Keratinocyte (primary cell): ENCODE measurements around the gene ANO2. TPM values are rescaled to one million over a fixed set of nuclear protein-coding genes. Genes with fewer than 3 reads are reported as not detected.

Experiments used
- DNase-seq: peaks from one replicate; pipeline ENCODE4 v3.0.0-alpha.2; 2011; ENCODE audit warnings: low read depth, missing footprints, low spot score
- FAIRE-seq: peaks from 2 replicates; lab custom pipeline; 2011; peaks lifted over from hg19 to GRCh38; lab: Jason Lieb, UNC
- H2AFZ ChIP-seq: 2 replicates; pipeline ENCODE4 v1.6.0; 2012; ENCODE audit warnings: low read length, control low read depth, inconsistent platforms; ENCODE audit not compliant: control insufficient read depth
- H3K27ac ChIP-seq: 2 replicates; pipeline ENCODE4 v1.5.1; 2011; ENCODE audit warnings: low read length; ENCODE audit not compliant: control insufficient read depth, insufficient read depth
- H3K27me3 ChIP-seq: 3 replicates; pipeline ENCODE4 v1.6.0; 2011; ENCODE audit warnings: low read length; ENCODE audit not compliant: control insufficient read depth, insufficient read depth; ENCODE audit errors: extremely low read depth
- H3K36me3 ChIP-seq, 2 experiments: 2 replicates in 1 of 2; 3 replicates in 1 of 2; pipeline ENCODE4 v1.5.1; 2011; ENCODE audit warnings: low read length in 2 of 2, mild to moderate bottlenecking in 1 of 2; ENCODE audit not compliant: control insufficient read depth in 2 of 2, insufficient read depth in 2 of 2; ENCODE audit errors: extremely low read depth in 1 of 2
- H3K4me1 ChIP-seq: 3 replicates; pipeline ENCODE4 v1.5.1; 2011; ENCODE audit warnings: low read length; ENCODE audit not compliant: control insufficient read depth, insufficient read depth; ENCODE audit errors: extremely low read depth
- H3K4me2 ChIP-seq: 3 replicates; pipeline ENCODE4 v1.6.0; 2011; ENCODE audit warnings: low read depth, low read length; ENCODE audit not compliant: control insufficient read depth, insufficient read depth; ENCODE audit errors: extremely low read depth
- H3K4me3 ChIP-seq, 3 experiments: fragments of 200-600 bp in 1 of 3; sonication (generic) in 1 of 3; 2 replicates in 2 of 3; 3 replicates in 1 of 3; pipeline ENCODE4 v1.5.1; 2011 to 2016; ENCODE audit warnings: low read length in 3 of 3, mild to moderate bottlenecking in 3 of 3, control low read depth in 2 of 3, inconsistent platforms in 1 of 3, low read depth in 1 of 3, mixed read lengths in 1 of 3, mixed run types in 1 of 3, moderate library complexity in 1 of 3; ENCODE audit not compliant: control insufficient read depth in 2 of 3, insufficient read depth in 2 of 3; ENCODE audit errors: extremely low read depth in 1 of 3
- H3K79me2 ChIP-seq: 2 replicates; pipeline ENCODE4 v1.6.0; 2012; ENCODE audit warnings: low read length; ENCODE audit not compliant: control insufficient read depth, insufficient read depth
- H3K9ac ChIP-seq: 3 replicates; pipeline ENCODE4 v1.6.0; 2011; ENCODE audit warnings: low read length; ENCODE audit not compliant: control insufficient read depth, insufficient read depth; ENCODE audit errors: extremely low read depth
- H3K9me1 ChIP-seq: 3 replicates; pipeline ENCODE4 v1.6.0; 2011; ENCODE audit warnings: low read length; ENCODE audit not compliant: control insufficient read depth, insufficient read depth; ENCODE audit errors: extremely low read depth
- H3K9me3 ChIP-seq: 2 replicates; pipeline ENCODE4 v1.5.1; 2012; ENCODE audit warnings: low read depth, low read length; ENCODE audit not compliant: control insufficient read depth
- H4K20me1 ChIP-seq: 3 replicates; pipeline ENCODE4 v1.6.0; 2011; ENCODE audit warnings: low read length; ENCODE audit not compliant: control insufficient read depth, insufficient read depth; ENCODE audit errors: extremely low read depth
- CTCF ChIP-seq, 3 experiments: IDR thresholded peaks in 1 of 3; conservative IDR thresholded peaks in 1 of 3; optimal IDR thresholded peaks in 1 of 3; 2 replicates in 2 of 3; 3 replicates in 1 of 3; pipeline versions ENCODE3 to v1.5.1; 2011; ENCODE audit warnings: low read length in 3 of 3, mild to moderate bottlenecking in 3 of 3, moderate library complexity in 2 of 3, control low read depth in 1 of 3, inconsistent platforms in 1 of 3; ENCODE audit not compliant: insufficient read depth in 2 of 3; ENCODE audit errors: extremely low read depth in 1 of 3
- EZH2 ChIP-seq: IDR thresholded peaks from one replicate; pipeline ENCODE4 v1.6.1; 2012; ENCODE audit warnings: inconsistent platforms, mild to moderate bottlenecking, low read length, moderate library complexity
- dilution Hi-C: fragments of 300-500 bp; cut with MboI; formaldehyde crosslinking; loops from one replicate; pipeline ENCODE4 v1.7.0; 2020; ENCODE audit warnings: low sequenced_read_pairs; ENCODE audit not compliant: extremely low pct_ligation_motif_present
- polyA plus RNA-seq, 5 experiments: library from polyadenylated mRNA; depleted of rRNA in 3 of 5; stranded (reverse) in 3 of 5; stranded (forward) in 1 of 5; unstranded in 1 of 5; fragments of >200 nt; gene quantifications; 1 replicate in 1 of 5; 2 replicates in 3 of 5; 3 replicates in 1 of 5; pipeline versions ENCODE4 v1.2.1 to v1.2.3, GENCODE V29; 2011 to 2012; ENCODE audit warnings: missing spikeins in 2 of 5, low read depth in 1 of 5, low replicate concordance in 1 of 5

ANO2 gene
- polyA plus RNA-seq, 1 donor (not counting 4 experiments of a cell fraction or from before 2014, with no cell fraction given) = 0.14 TPM

- no peaks in the 10 kb centered on the region for H3K4me1 ChIP-seq
- no peak for TF ChIP-seq EZH2
- TF ChIP-seq CTCF (optimal IDR thresholded peaks at IDR 0.05 in 1 of 3, IDR thresholded peaks at IDR 0.05 in 1 of 3, conservative IDR thresholded peaks at IDR 0.05 in 1 of 3; ENCODE audit: extremely low read depth in 1 of 3, insufficient read depth in 2 of 3, low read length in 3 of 3) = no peak
- H2AFZ ChIP-seq = no peak overlapping the region
- no peaks in the 10 kb centered on the region for H4K20me1 ChIP-seq
- peaks cover 17% of the 10 kb centered on the region for H3K27me3 ChIP-seq
- H3K4me2 ChIP-seq = no peak overlapping the region
- no peaks in the 10 kb centered on the region for H3K9me3 ChIP-seq
- no peak overlapping the region for H3K27ac ChIP-seq
- dilution Hi-C loops = no loop called here
- FAIRE-seq = no peak
- no peak overlapping the region for H3K9ac ChIP-seq
- H3K9me1 ChIP-seq = no peaks in the 10 kb centered on the region
- no peak for DNase-seq
- H3K79me2 ChIP-seq = no peaks in the 10 kb centered on the region
- no peaks in the 10 kb centered on the region for H3K36me3 ChIP-seq
- no peak overlapping the region for H3K4me3 ChIP-seq
These were observed 429.6 kb downstream of the ANO2 start for GRCh38 chr12:5515458-5515857.

GRCh38 chr12:5514545-5514944, 430.5 kb downstream of the ANO2 start:
- no peak for DNase-seq
- H3K27ac ChIP-seq = no peak overlapping the region

More at GRCh38 chr12:5514545-5514944, 430.5 kb downstream of the ANO2 start:
- Histone ChIP-seq H3K27me3 (peaks cover 17% of the 10 kb centered on the region), H3K4me1 (no peaks in the 10 kb centered on the region), H3K4me2 (no peak overlapping the region), H3K9ac (no peak overlapping the region), H3K9me3 (no peaks in the 10 kb centered on the region), H3K4me3 (no peak overlapping the region), H3K36me3 (no peaks in the 10 kb centered on the region), H3K9me1 (no peaks in the 10 kb centered on the region), H2AFZ (no peak overlapping the region), H4K20me1 (no peaks in the 10 kb centered on the region), H3K79me2 (no peaks in the 10 kb centered on the region)
- dilution Hi-C loops = no loop called here
- no peak for FAIRE-seq
- TF ChIP-seq EZH2 (no peak), CTCF (optimal IDR thresholded peaks at IDR 0.05 in 1 of 3, IDR thresholded peaks at IDR 0.05 in 1 of 3, conservative IDR thresholded peaks at IDR 0.05 in 1 of 3; ENCODE audit: extremely low read depth in 1 of 3, insufficient read depth in 2 of 3, low read length in 3 of 3) (no peak)
